DMS114 treated with DMSO at 0.1 percent for 48 hours (cell line): ENCODE measurements around the gene DCC.
"Not testable (repeated sequence)": the region's sequence is repeated elsewhere in the genome, so short reads cannot be mapped to it uniquely, and the experiment has no call there.

Experiments used
- DNase-seq: peaks from one replicate; lab custom pipeline; 2025; ENCODE audit not compliant: unreplicated experiment; lab: John Stamatoyannopoulos, UW

Gene DCC

GRCh38 chr18:53472546-53472945 lies 1132.5 kb downstream of the DCC start:
- DNase-seq: no peak

- DNase-seq: no peak
Observed at GRCh38 chr18:53478155-53478554, 1138.2 kb downstream of the DCC start.

- DNase-seq: no peak
Observed at GRCh38 chr18:53486296-53486695, 1146.3 kb downstream of the DCC start.

- DNase-seq: no peak
Observed at GRCh38 chr18:53489266-53489665, 1149.3 kb downstream of the DCC start.

- DNase-seq: no peak
Observed at GRCh38 chr18:53490019-53490418, 1150.0 kb downstream of the DCC start.

- DNase-seq: no peak
Observed at GRCh38 chr18:53496028-53496427, 1156.0 kb downstream of the DCC start.

- no peak for DNase-seq
Observed at GRCh38 chr18:53503914-53504441, 1164.0 kb downstream of the DCC start.

- no peak for DNase-seq
Observed at GRCh38 chr18:53508529-53508928, 1168.5 kb downstream of the DCC start.

- no peak for DNase-seq
Observed at GRCh38 chr18:53509886-53510285, 1169.9 kb downstream of the DCC start.

- not testable (repeated sequence) for DNase-seq
Observed at GRCh38 chr18:53511725-53512124, 1171.7 kb downstream of the DCC start.

GRCh38 chr18:53521068-53521467 lies 1181.1 kb downstream of the DCC start:
- DNase-seq: no peak

- DNase-seq: no peak
Observed at GRCh38 chr18:53526101-53526870, 1186.3 kb downstream of the DCC start.

- DNase-seq: no peak
Observed at GRCh38 chr18:53527365-53527764, 1187.4 kb downstream of the DCC start.

GRCh38 chr18:53531187-53531586 lies 1191.2 kb downstream of the DCC start:
- no peak for DNase-seq

- no peak for DNase-seq
Observed at GRCh38 chr18:53531896-53532295, 1191.9 kb downstream of the DCC start.

- DNase-seq: no peak
Observed at GRCh38 chr18:53534203-53534602, 1194.2 kb downstream of the DCC start.

- DNase-seq: no peak
Observed at GRCh38 chr18:53534695-53535094, 1194.7 kb downstream of the DCC start.

GRCh38 chr18:53536908-53537307 lies 1196.9 kb downstream of the DCC start:
- no peak for DNase-seq

- DNase-seq: no peak
Observed at GRCh38 chr18:53541924-53542323, 1201.9 kb downstream of the DCC start.

- DNase-seq: no peak
Observed at GRCh38 chr18:53543711-53544110, 1203.7 kb downstream of the DCC start.

- DNase-seq: no peak
Observed at GRCh38 chr18:53544917-53545316, 1204.9 kb downstream of the DCC start.

GRCh38 chr18:53551868-53552426 lies 1212.0 kb downstream of the DCC start:
- DNase-seq: no peak

GRCh38 chr18:53553030-53553429 lies 1213.0 kb downstream of the DCC start:
- no peak for DNase-seq
